A673 (cell line): ENCODE results near the gene AMER2. TPM values are rescaled to one million over a fixed set of nuclear protein-coding genes. Genes with fewer than 3 reads are reported as not detected.
A peak's percentile ranks its signal among the peaks of the same experiment; 100 is the strongest.
"Not testable (repeated sequence)": the region's sequence is repeated elsewhere in the genome, so short reads cannot be mapped to it uniquely, and the experiment has no call there.

Source experiments
- BruUV-seq: library from RNA; stranded (reverse); fragments of 400-500 nt; replicated peaks from 2 replicates; lab custom pipeline; 2021; lab: Mats Ljungman, UMichigan
- CTCF ChIA-PET: fragments of 300-600 bp; sonication (Branson Sonifier 250); formaldehyde crosslinking; loops from one replicate; lab custom pipeline; 2022; ENCODE audit warnings: antibody characterized with exemption; lab: Charles Lee
- POLR2A ChIA-PET: fragments of 300-600 bp; sonication (Branson Sonifier 250); formaldehyde crosslinking; loops from one replicate; lab custom pipeline; 2022; ENCODE audit warnings: antibody characterized with exemption; ENCODE audit not compliant: low non-redundant PET; lab: Charles Lee
- DNase-seq: peaks from one replicate; pipeline ENCODE4 v3.0.0-alpha.2; 2015; ENCODE audit warnings: low spot score
- H3K27ac ChIP-seq: fragments of 200-600 bp; sonication (generic); 2 replicates; pipeline ENCODE4 v1.5.1; 2016; ENCODE audit warnings: mixed run types, low read depth, mild to moderate bottlenecking, mixed read lengths, antibody characterized with exemption, low read length; ENCODE audit not compliant: poor library complexity, severe bottlenecking
- H3K27me3 ChIP-seq: fragments of 200-600 bp; sonication (generic); replicated peaks from 2 replicates; pipeline ENCODE4 v1.6.1; 2017; ENCODE audit warnings: mixed run types, low read depth, mild to moderate bottlenecking, mixed read lengths, antibody characterized with exemption, low read length; ENCODE audit not compliant: insufficient read depth, poor library complexity
- H3K36me3 ChIP-seq: fragments of 200-600 bp; sonication (generic); 2 replicates; pipeline ENCODE4 v1.6.1; 2016; ENCODE audit warnings: mixed run types, mild to moderate bottlenecking, mixed read lengths, antibody characterized with exemption, low read length; ENCODE audit not compliant: insufficient read depth, poor library complexity, severe bottlenecking
- H3K4me1 ChIP-seq: fragments of 200-600 bp; sonication (generic); 2 replicates; pipeline ENCODE4 v1.6.1; 2017; ENCODE audit warnings: mixed run types, mild to moderate bottlenecking, mixed read lengths, antibody characterized with exemption, low read length; ENCODE audit not compliant: insufficient read depth, poor library complexity, severe bottlenecking
- H3K4me3 ChIP-seq: fragments of 200-600 bp; sonication (generic); 2 replicates; pipeline ENCODE4 v1.5.1; 2016; ENCODE audit warnings: low read depth, mixed run types, mild to moderate bottlenecking, mixed read lengths, low read length; ENCODE audit not compliant: poor library complexity, severe bottlenecking
- H3K9me3 ChIP-seq: fragments of 200-600 bp; sonication (generic); 2 replicates; pipeline ENCODE4 v1.6.1; 2016; ENCODE audit warnings: mixed run types, low read depth, mild to moderate bottlenecking, mixed read lengths, antibody characterized with exemption, low read length; ENCODE audit not compliant: poor library complexity, severe bottlenecking
- EZH2 ChIP-seq: fragments of 200-600 bp; sonication (generic); IDR thresholded peaks from 2 replicates; pipeline ENCODE4 v1.6.1; 2017; ENCODE audit warnings: borderline replicate concordance, low read depth, mild to moderate bottlenecking, mixed read lengths, antibody characterized with exemption, low read length; ENCODE audit not compliant: poor library complexity, severe bottlenecking
- intact Hi-C: fragments of 100-400 bp; cut with micrococcal nuclease; formaldehyde crosslinking; loops from one replicate; pipeline ENCODE4 v1.10.0; 2022; ENCODE audit not compliant: unreplicated experiment
- total RNA-seq: library from RNA; stranded (reverse); gene quantifications from 2 replicates; pipeline ENCODE4 v1.2.3, GENCODE V29; 2021
- TF ChIP-seq, protein P1 (sequence below): fragments of 300-800, 200-600 bp; sonication (generic); conservative IDR thresholded peaks from 2 replicates; pipeline ENCODE4 v1.5.1; 2017; ENCODE audit warnings: low read depth, mild to moderate bottlenecking, antibody characterized with exemption, low read length, moderate library complexity, mixed read lengths

The AMER2 gene
- total RNA-seq, 1 experiment from 2014 or later, result 70.6 TPM

DNA sequence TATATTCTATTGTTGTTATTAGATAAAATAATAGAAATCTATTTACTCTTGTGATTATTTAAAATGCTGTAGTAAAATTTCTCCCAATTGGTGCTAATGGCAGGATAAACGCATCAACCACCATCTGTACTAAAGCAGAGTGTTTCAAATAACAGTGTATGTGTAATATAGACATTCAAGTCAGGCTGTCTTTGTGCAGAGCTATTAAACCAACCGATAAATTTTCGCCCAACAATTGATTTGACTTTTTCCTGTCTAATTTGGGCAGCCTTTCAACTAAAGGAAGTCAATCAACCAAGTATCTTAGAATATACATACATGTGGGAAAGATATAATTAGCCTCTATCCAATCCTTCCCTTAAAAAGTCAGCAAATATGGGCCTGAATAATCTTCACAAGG, 5.8 kb downstream of the AMER2 start:
- ChIA-PET CTCF (no interaction called here), POLR2A (interaction anchor here (0.9 kb wide), 1 partner anchor 15 kb away, joined by 3 read pairs; no protein-coding TSS in a partner anchor)
- H3K4me1 ChIP-seq, result peaks cover 2% of the 10 kb centered on the region
- no peaks in the 10 kb centered on the region for H3K9me3 ChIP-seq
- H3K27ac ChIP-seq, result peak overlapping the region; percentile 96
- TF ChIP-seq, protein P1, sequence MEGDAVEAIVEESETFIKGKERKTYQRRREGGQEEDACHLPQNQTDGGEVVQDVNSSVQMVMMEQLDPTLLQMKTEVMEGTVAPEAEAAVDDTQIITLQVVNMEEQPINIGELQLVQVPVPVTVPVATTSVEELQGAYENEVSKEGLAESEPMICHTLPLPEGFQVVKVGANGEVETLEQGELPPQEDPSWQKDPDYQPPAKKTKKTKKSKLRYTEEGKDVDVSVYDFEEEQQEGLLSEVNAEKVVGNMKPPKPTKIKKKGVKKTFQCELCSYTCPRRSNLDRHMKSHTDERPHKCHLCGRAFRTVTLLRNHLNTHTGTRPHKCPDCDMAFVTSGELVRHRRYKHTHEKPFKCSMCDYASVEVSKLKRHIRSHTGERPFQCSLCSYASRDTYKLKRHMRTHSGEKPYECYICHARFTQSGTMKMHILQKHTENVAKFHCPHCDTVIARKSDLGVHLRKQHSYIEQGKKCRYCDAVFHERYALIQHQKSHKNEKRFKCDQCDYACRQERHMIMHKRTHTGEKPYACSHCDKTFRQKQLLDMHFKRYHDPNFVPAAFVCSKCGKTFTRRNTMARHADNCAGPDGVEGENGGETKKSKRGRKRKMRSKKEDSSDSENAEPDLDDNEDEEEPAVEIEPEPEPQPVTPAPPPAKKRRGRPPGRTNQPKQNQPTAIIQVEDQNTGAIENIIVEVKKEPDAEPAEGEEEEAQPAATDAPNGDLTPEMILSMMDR, result no peak
- TF ChIP-seq EZH2, result no peak
- intact Hi-C loops, result loop anchor here (5.0 kb wide), 1 partner anchor 34 kb away; no protein-coding TSS in a partner anchor
- no TSS peak for BruUV-seq
- H3K27me3 ChIP-seq, result no peaks in the 10 kb centered on the region
- H3K4me3 ChIP-seq, result peak overlapping the region; percentile 75
- H3K36me3 ChIP-seq, result peaks cover 47% of the 10 kb centered on the region
- peak; percentile 32 for DNase-seq

DNA sequence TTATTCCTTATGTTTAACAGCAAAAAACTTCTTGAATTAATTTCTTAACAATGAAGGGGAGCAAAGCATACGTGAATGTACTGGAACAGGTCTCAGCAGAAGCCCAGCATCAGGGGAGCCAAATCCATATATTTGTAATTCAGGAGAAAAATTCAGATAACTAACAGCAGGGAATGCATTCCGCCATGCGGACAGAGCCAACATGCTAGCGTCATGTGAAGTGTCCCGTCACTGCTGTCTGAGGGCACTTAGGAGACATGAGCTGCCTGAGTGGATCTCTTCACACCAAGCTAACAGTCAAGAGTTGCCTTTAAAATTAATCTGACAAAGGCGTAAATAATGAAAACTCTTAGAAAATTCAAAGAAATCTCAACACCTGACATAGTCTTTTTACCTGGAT, 6.4 kb downstream of the AMER2 start:
- POLR2A ChIA-PET, result interaction anchor here (0.6 to 0.9 kb wide), 2 partner anchors 16 to 117 kb away, joined by 3 to 4 read pairs; no protein-coding TSS in a partner anchor
- TF ChIP-seq EZH2, result no peak
- TF ChIP-seq, protein P1, result no peak
- intact Hi-C loops, result loop anchor here (5.0 kb wide), 1 partner anchor 33 kb away; no protein-coding TSS in a partner anchor
- no TSS peak for BruUV-seq
- peaks cover 47% of the 10 kb centered on the region for H3K36me3 ChIP-seq
- DNase-seq, result peak; percentile 38
- CTCF ChIA-PET, result no interaction called here
- peak overlapping the region; percentile 96 for H3K27ac ChIP-seq
- peak overlapping the region; percentile 75 for H3K4me3 ChIP-seq
- peaks cover 2% of the 10 kb centered on the region for H3K4me1 ChIP-seq
- H3K9me3 ChIP-seq, result no peaks in the 10 kb centered on the region
- no peaks in the 10 kb centered on the region for H3K27me3 ChIP-seq

DNA sequence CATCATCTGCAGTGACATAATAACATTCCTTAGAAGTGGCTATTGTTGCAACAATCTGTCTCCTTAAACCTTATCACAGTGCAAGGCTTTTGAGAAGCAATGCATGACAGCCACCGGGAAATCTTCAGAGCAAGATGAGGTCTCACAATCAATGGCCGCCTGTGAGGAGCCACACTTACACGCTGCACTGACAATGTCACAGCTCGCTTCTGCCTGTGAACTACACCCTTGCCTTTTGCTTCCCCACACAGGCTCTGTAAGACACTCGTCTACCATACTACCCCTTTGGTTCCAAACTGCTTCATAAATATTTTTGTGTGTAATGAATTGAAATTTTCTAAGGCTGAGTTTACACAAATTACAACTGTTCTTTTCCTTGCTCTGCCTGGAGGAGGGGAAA, 6.9 kb downstream of the AMER2 start:
- H3K27me3 ChIP-seq, H3K9me3 ChIP-seq, CTCF ChIA-PET, H3K4me1 ChIP-seq, BruUV-seq: not testable (repeated sequence)
- intact Hi-C loops, result loop anchor here (5.0 kb wide), 1 partner anchor 33 kb away; no protein-coding TSS in a partner anchor
- DNase-seq, result peak; percentile 30
- POLR2A ChIA-PET, result interaction anchor here (0.6 kb wide), 1 partner anchor 117 kb away, joined by 4 read pairs; no protein-coding TSS in a partner anchor
- Histone ChIP-seq H3K4me3 (peak overlapping the region; percentile 75), H3K36me3 (peaks cover 47% of the 10 kb centered on the region), H3K27ac (peak overlapping the region; percentile 96)

DNA sequence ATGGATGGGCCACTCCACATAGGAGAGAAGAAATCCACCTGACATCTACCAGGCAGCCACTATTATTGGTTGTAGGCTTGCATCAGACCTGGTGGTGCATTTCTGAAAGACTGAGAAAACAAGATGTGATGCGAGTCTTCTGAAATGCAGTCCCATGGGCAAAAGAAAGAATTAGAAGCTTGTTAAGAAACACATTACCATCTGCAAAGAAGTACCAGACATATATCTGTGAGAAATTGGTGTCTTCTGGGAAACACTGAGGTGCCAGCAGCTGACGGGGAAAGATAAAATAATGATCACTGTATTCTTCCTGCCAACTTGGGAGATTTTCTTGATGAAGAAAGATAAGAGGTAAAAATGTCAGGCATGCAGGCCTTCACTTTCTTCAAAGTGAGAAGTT, 14.4 kb downstream of the AMER2 start:
- no peaks in the 10 kb centered on the region for H3K27me3 ChIP-seq
- intact Hi-C loops, result no loop called here
- ChIA-PET POLR2A (no interaction called here), CTCF (no interaction called here)
- no peak for TF ChIP-seq EZH2
- TF ChIP-seq, protein P1, result no peak
- no peak overlapping the region for H3K27ac ChIP-seq
- peaks cover 3% of the 10 kb centered on the region for H3K36me3 ChIP-seq
- no TSS peak for BruUV-seq
- no peak overlapping the region for H3K4me3 ChIP-seq
- H3K4me1 ChIP-seq, result no peaks in the 10 kb centered on the region
- no peaks in the 10 kb centered on the region for H3K9me3 ChIP-seq
- no peak for DNase-seq
